NCI-H2196 (cell line): ENCODE measurements around the gene TRPM3.
A peak's percentile ranks its signal among the peaks of the same experiment; 100 is the strongest.

ENCODE experiments used
- DNase-seq: peaks from one replicate; lab custom pipeline; 2025; ENCODE audit not compliant: unreplicated experiment; lab: John Stamatoyannopoulos, UW

Gene TRPM3

GRCh38 chr9:70950270-70950669, 171.2 kb downstream of the TRPM3 start:
- DNase-seq = no peak

GRCh38 chr9:70949239-70949638, 172.2 kb downstream of the TRPM3 start:
- no peak for DNase-seq

- DNase-seq = no peak
Observed at GRCh38 chr9:70948744-70949143, 172.7 kb downstream of the TRPM3 start.

GRCh38 chr9:70947511-70947910, 173.9 kb downstream of the TRPM3 start:
- no peak for DNase-seq

GRCh38 chr9:70947086-70947485, 174.3 kb downstream of the TRPM3 start:
- DNase-seq = no peak

GRCh38 chr9:70945301-70945700, 176.1 kb downstream of the TRPM3 start:
- DNase-seq = no peak

GRCh38 chr9:70941191-70941590, 180.2 kb downstream of the TRPM3 start:
- no peak for DNase-seq

GRCh38 chr9:70940605-70941004, 180.8 kb downstream of the TRPM3 start:
- DNase-seq = no peak

- no peak for DNase-seq
Observed at GRCh38 chr9:70936536-70936935, 184.9 kb downstream of the TRPM3 start.

- DNase-seq = no peak
Observed at GRCh38 chr9:70935856-70936255, 185.6 kb downstream of the TRPM3 start.

- no peak for DNase-seq
Observed at GRCh38 chr9:70934642-70935041, 186.8 kb downstream of the TRPM3 start.

GRCh38 chr9:70933321-70933720, 188.1 kb downstream of the TRPM3 start:
- no peak for DNase-seq

GRCh38 chr9:70932097-70932496, 189.3 kb downstream of the TRPM3 start:
- DNase-seq = no peak

GRCh38 chr9:70927530-70927929, 193.9 kb downstream of the TRPM3 start:
- no peak for DNase-seq

GRCh38 chr9:70924895-70925547, 196.4 kb downstream of the TRPM3 start:
- DNase-seq = peak; percentile 48

GRCh38 chr9:70924380-70924779, 197.0 kb downstream of the TRPM3 start:
- no peak for DNase-seq

- DNase-seq = no peak
Observed at GRCh38 chr9:70923961-70924360, 197.5 kb downstream of the TRPM3 start.

GRCh38 chr9:70921136-70921535, 200.3 kb downstream of the TRPM3 start:
- DNase-seq = no peak

- DNase-seq = no peak
Observed at GRCh38 chr9:70917277-70917676, 204.1 kb downstream of the TRPM3 start.

GRCh38 chr9:70911791-70912190, 209.6 kb downstream of the TRPM3 start:
- DNase-seq = no peak

GRCh38 chr9:70910598-70910997, 210.8 kb downstream of the TRPM3 start:
- no peak for DNase-seq

- no peak for DNase-seq
Observed at GRCh38 chr9:70902692-70903131, 218.7 kb downstream of the TRPM3 start.

GRCh38 chr9:70902171-70902570, 219.2 kb downstream of the TRPM3 start:
- no peak for DNase-seq
